HepG2 (cell line): Measurements from ENCODE around the gene LDAH. TPM values are rescaled to one million over a fixed set of nuclear protein-coding genes. Genes with fewer than 3 reads are reported as not detected.

ENCODE experiments used
- ARID3A ChIP-seq: IDR thresholded peaks from 2 replicates; pipeline ENCODE4 v1.6.1; 2012; ENCODE audit warnings: low read depth, low read length, improper control_type of control experiment
- CREB1 ChIP-seq, 2 experiments: fragments of 450-650 bp in 1 of 2; IDR thresholded peaks; 2 replicates each; pipeline ENCODE4 v1.6.1; 2016 to 2017; ENCODE audit warnings: control low read depth in 1 of 2, mild to moderate bottlenecking in 1 of 2, missing compliant biosample characterization in 1 of 2, missing genetic modification characterization in 1 of 2
- DDIT3 ChIP-seq: sonication (generic); formaldehyde crosslinking; IDR thresholded peaks from 2 replicates; pipeline ENCODE4 v1.4.0; 2020; ENCODE audit warnings: mild to moderate bottlenecking, missing genetic modification reagents
- FOXA3 ChIP-seq: IDR thresholded peaks from 2 replicates; pipeline ENCODE4 v1.6.1; 2016; ENCODE audit warnings: missing genetic modification reagents, missing compliant biosample characterization
- FOXP4 ChIP-seq: sonication (generic); formaldehyde crosslinking; IDR thresholded peaks from 2 replicates; pipeline ENCODE4 v1.4.0; 2020; ENCODE audit warnings: missing genetic modification reagents
- HDAC2 ChIP-seq: sonication (generic); formaldehyde crosslinking; IDR thresholded peaks from 2 replicates; pipeline ENCODE4 v1.4.0; 2020; ENCODE audit warnings: missing genetic modification reagents
- IKZF5 ChIP-seq: IDR thresholded peaks from 2 replicates; pipeline ENCODE4 v1.6.1; 2018; ENCODE audit warnings: missing genetic modification reagents, mild to moderate bottlenecking, missing compliant biosample characterization
- NR2F6 ChIP-seq, 2 experiments: IDR thresholded peaks; 2 replicates each; pipeline ENCODE4 v1.6.1; 2016; ENCODE audit warnings: antibody characterized with exemption in 1 of 2, mild to moderate bottlenecking in 1 of 2
- PAXIP1 ChIP-seq: sonication (generic); formaldehyde crosslinking; conservative IDR thresholded peaks from 2 replicates; pipeline ENCODE4 v1.4.0; 2020; ENCODE audit warnings: mild to moderate bottlenecking, missing genetic modification reagents, moderate library complexity
- SIX4 ChIP-seq: sonication (generic); formaldehyde crosslinking; IDR thresholded peaks from 2 replicates; pipeline ENCODE4 v1.4.0; 2020; ENCODE audit warnings: missing genetic modification reagents
- TARDBP ChIP-seq: sonication (generic); formaldehyde crosslinking; IDR thresholded peaks from 2 replicates; pipeline ENCODE4 v1.8.0; 2022; ENCODE audit warnings: mild to moderate bottlenecking, missing genetic modification reagents
- TEAD3 ChIP-seq: optimal IDR thresholded peaks from 2 replicates; pipeline ENCODE3; 2016; ENCODE audit warnings: borderline replicate concordance
- XBP1 ChIP-seq: sonication (generic); formaldehyde crosslinking; IDR thresholded peaks from 2 replicates; pipeline ENCODE4 v1.5.0; 2020; ENCODE audit warnings: missing genetic modification reagents
- ZFP82 ChIP-seq: sonication (generic); formaldehyde crosslinking; IDR thresholded peaks from 2 replicates; pipeline ENCODE4 v1.5.1; 2020; ENCODE audit warnings: mild to moderate bottlenecking, missing genetic modification reagents, borderline replicate concordance
- ZNF503 ChIP-seq: sonication (generic); formaldehyde crosslinking; IDR thresholded peaks from 2 replicates; pipeline ENCODE4 v1.4.0; 2020; ENCODE audit warnings: missing genetic modification reagents
- polyA plus RNA-seq, 8 experiments: library from polyadenylated mRNA; depleted of rRNA in 3 of 8; stranded (reverse) in 7 of 8; unstranded in 1 of 8; fragments of >200 nt; fragmentation: Illumina TruSeq in 4 of 8; extraction: Trizol in 4 of 8; gene quantifications; 2 replicates each; pipeline versions ENCODE4 v1.2.1 to v1.2.3, GENCODE V29; 2011 to 2016; ENCODE audit warnings: low read depth in 4 of 8, missing spikeins in 1 of 8, mixed read lengths in 1 of 8; ENCODE audit not compliant: insufficient read depth in 1 of 8
- total RNA-seq, 5 experiments: library from RNA; depleted of rRNA; stranded (reverse); fragments of >200 nt; fragmentation: Illumina TruSeq; extraction: Trizol; gene quantifications; 2 replicates each; pipeline ENCODE4 v1.2.3, GENCODE V29; 2016; ENCODE audit warnings: low read depth in 1 of 5

Gene LDAH
- total and polyA plus RNA-seq, 2 of the 13 experiments (the other 11 are each of a cell fraction or from before 2014, with no cell fraction given) = 28.8 to 46.2 TPM

GRCh38 chr2:20684581-20685063 is 138.3 kb downstream of the LDAH start (continued):
- TF ChIP-seq ARID3A = peak; percentile 53
- TF ChIP-seq FOXA3 (CRISPR knock-in tag) = 0 out of 2 replicates have a peak, but pooled peaks have one; percentile 27
- TF ChIP-seq TEAD3 = peak; percentile 43
- TF ChIP-seq FOXP4 (CRISPR knock-in tag) = peak; percentile 27; the same call in 1 of the 2 replicates
- TF ChIP-seq XBP1 = no peak
- TF ChIP-seq ZNF503 (CRISPR knock-in tag) = no peak
- peak; percentile 57; the same call in 1 of the 2 replicates for TF ChIP-seq HDAC2 (CRISPR knock-in tag)
- peak; percentile 86 for TF ChIP-seq PAXIP1 (CRISPR knock-in tag)
- TF ChIP-seq TARDBP (CRISPR knock-in tag) = 0 out of 2 replicates have a peak, but pooled peaks have one; percentile 40
- peak; percentile 25; the same call in 1 of the 2 replicates for TF ChIP-seq IKZF5 (CRISPR knock-in tag)
- peak; percentile 18; the same call in 1 of the 2 replicates for TF ChIP-seq NR2F6 (IDR thresholded peaks at IDR 0.05)
- no peak for TF ChIP-seq NR2F6 (CRISPR knock-in tag; IDR thresholded peaks at IDR 0.05)
- TF ChIP-seq DDIT3 = no peak
- TF ChIP-seq ZFP82 = no peak
- TF ChIP-seq SIX4 (CRISPR knock-in tag) = peak; percentile 94
- no peak for TF ChIP-seq CREB1 (IDR thresholded peaks at IDR 0.05)
- TF ChIP-seq CREB1 (CRISPR knock-in tag; IDR thresholded peaks at IDR 0.05) = peak; percentile 56; the same call in 1 of the 2 replicates
